GM23338 (cell line): ENCODE results near the gene THAP5. TPM values are rescaled to one million over a fixed set of nuclear protein-coding genes. Genes with fewer than 3 reads are reported as not detected.

Experiments used
- ATAC-seq: fragments of 200-7000 bp; cut with Tn5 transposase; 3 replicates; pipeline ENCODE4 v1.9.1; 2020
- DNase-seq: peaks from one replicate; pipeline ENCODE4 v3.0.0-alpha.2; 2015; ENCODE audit warnings: low spot score
- H2AFZ ChIP-seq: fragments of 200-600 bp; sonication (generic); 2 replicates; pipeline ENCODE4 v1.8.0; 2016; ENCODE audit warnings: antibody characterized with exemption, mild to moderate bottlenecking, moderate library complexity
- H3F3A ChIP-seq: fragments of 200-600 bp; sonication (generic); replicated peaks from 2 replicates; pipeline ENCODE4 v1.8.0; 2017; ENCODE audit warnings: antibody characterized with exemption, mixed run types, low read depth
- H3K27ac ChIP-seq: fragments of 200-600 bp; sonication (generic); 2 replicates; pipeline ENCODE4 v1.6.1; 2016; ENCODE audit warnings: low read depth
- H3K27me3 ChIP-seq: fragments of 200-600 bp; sonication (generic); 2 replicates; pipeline ENCODE4 v1.8.0; 2016; ENCODE audit warnings: mild to moderate bottlenecking, mixed run types, moderate library complexity; ENCODE audit not compliant: insufficient read depth
- H3K36me3 ChIP-seq: fragments of 200-600 bp; sonication (generic); 2 replicates; pipeline ENCODE4 v1.8.0; 2016; ENCODE audit warnings: mild to moderate bottlenecking; ENCODE audit not compliant: insufficient read depth
- H3K4me1 ChIP-seq: fragments of 200-600 bp; sonication (generic); 2 replicates; pipeline ENCODE4 v1.8.0; 2016; ENCODE audit warnings: mild to moderate bottlenecking, moderate library complexity; ENCODE audit not compliant: insufficient read depth
- H3K4me2 ChIP-seq: fragments of 200-600 bp; sonication (generic); 2 replicates; pipeline ENCODE4 v1.7.1; 2017; ENCODE audit warnings: mixed run types
- H3K4me3 ChIP-seq: fragments of 200-600 bp; sonication (generic); 2 replicates; pipeline ENCODE4 v1.6.1; 2016; ENCODE audit warnings: mixed run types
- H3K79me2 ChIP-seq: fragments of 200-600 bp; sonication (generic); replicated peaks from 2 replicates; pipeline ENCODE4 v1.8.0; 2017; ENCODE audit warnings: mild to moderate bottlenecking; ENCODE audit not compliant: insufficient read depth
- H3K9me2 ChIP-seq: fragments of 200-600 bp; sonication (generic); 2 replicates; pipeline ENCODE4 v1.8.0; 2017; ENCODE audit not compliant: insufficient read depth
- H4K20me1 ChIP-seq: fragments of 200-600 bp; sonication (generic); replicated peaks from 2 replicates; pipeline ENCODE4 v1.8.0; 2017; ENCODE audit warnings: mild to moderate bottlenecking; ENCODE audit not compliant: insufficient read depth
- H3K27ac Mint-ChIP-seq: 2 replicates; pipeline ENCODE4 v1.8.0; 2020; ENCODE audit warnings: inconsistent platforms, mild to moderate bottlenecking, moderate library complexity, mixed read lengths
- H3K27me3 Mint-ChIP-seq: 3 replicates; pipeline ENCODE4 v1.8.0; 2022; ENCODE audit warnings: low read depth, mild to moderate bottlenecking, moderate library complexity, mixed read lengths, inconsistent platforms; ENCODE audit not compliant: insufficient read depth, poor library complexity
- H3K36me3 Mint-ChIP-seq: 3 replicates; pipeline ENCODE4 v1.8.0; 2021; ENCODE audit warnings: low read depth, mild to moderate bottlenecking, inconsistent platforms, moderate library complexity, mixed read lengths
- H3K4me1 Mint-ChIP-seq: 3 replicates; pipeline ENCODE4 v1.8.0; 2020; ENCODE audit warnings: mild to moderate bottlenecking, inconsistent platforms, mixed read lengths
- H3K4me3 Mint-ChIP-seq: 3 replicates; pipeline ENCODE4 v1.8.0; 2021; ENCODE audit warnings: moderate library complexity, mild to moderate bottlenecking, inconsistent platforms, mixed read lengths
- H3K9me3 Mint-ChIP-seq: 3 replicates; pipeline ENCODE4 v1.8.0; 2020; ENCODE audit warnings: moderate library complexity, mild to moderate bottlenecking, inconsistent platforms, mixed read lengths
- CREB1 ChIP-seq: fragments of 250-450 bp; sonication (Bioruptor Pico); IDR thresholded peaks from 2 replicates; pipeline ENCODE4 v1.5.0; 2020; ENCODE audit warnings: low read depth, mild to moderate bottlenecking, moderate library complexity
- POLR2AphosphoS5 ChIP-seq: IDR thresholded peaks from 2 replicates; pipeline ENCODE4 v1.6.1; 2016; ENCODE audit warnings: antibody characterized with exemption, low read depth
- REST ChIP-seq: IDR thresholded peaks from one replicate; pipeline ENCODE4 v1.6.1; 2018; ENCODE audit warnings: antibody characterized with exemption; ENCODE audit not compliant: unreplicated experiment
- STAT1 ChIP-seq: IDR thresholded peaks from one replicate; pipeline ENCODE4 v1.6.1; 2016; ENCODE audit warnings: antibody characterized with exemption; ENCODE audit not compliant: unreplicated experiment
- ZNF331 ChIP-seq: fragments of 250-450 bp; sonication (Bioruptor Pico); IDR thresholded peaks from 2 replicates; pipeline ENCODE4 v1.5.0; 2020; ENCODE audit warnings: low read depth, mild to moderate bottlenecking, moderate library complexity
- ZNF462 ChIP-seq: fragments of 250-450 bp; sonication (Bioruptor Pico); IDR thresholded peaks from 2 replicates; pipeline ENCODE4 v1.5.0; 2020; ENCODE audit warnings: mild to moderate bottlenecking, moderate library complexity
- polyA plus RNA-seq: library from polyadenylated mRNA; unstranded; fragments of >200 nt; fragmentation: Nextera tagmentation; extraction: Ambion mirVana; gene quantifications from 2 replicates; pipeline ENCODE4 v1.2.1, GENCODE V29; 2016
- total RNA-seq: library from RNA; depleted of rRNA; stranded (reverse); fragments of >200 nt; shearing (Covaris generic); gene quantifications from 2 replicates; pipeline ENCODE4 v1.2.3, GENCODE V29; 2014

THAP5 gene
- total and polyA plus RNA-seq, 2 experiments from 2014 or later: 18.2 to 32.3 TPM

DNA sequence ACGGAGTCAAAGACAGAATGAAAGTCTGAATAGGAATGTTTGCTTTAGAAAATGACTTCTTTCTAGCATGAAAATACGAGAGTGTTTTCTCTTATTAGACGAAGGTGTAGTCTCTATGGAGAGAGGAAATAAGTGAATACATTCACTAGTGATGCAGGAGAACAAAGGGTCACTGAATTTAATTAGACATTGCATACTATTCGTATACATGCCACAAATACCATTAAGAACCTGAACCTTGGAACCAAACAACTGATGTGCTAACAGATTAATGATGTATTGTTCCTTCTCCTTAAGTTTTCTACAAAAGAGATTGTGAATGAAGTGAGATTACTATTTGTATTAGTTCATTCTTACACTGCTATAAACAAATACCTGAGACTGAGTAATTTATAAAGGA lies 10.3 kb downstream of the THAP5 start (continued):
- TF ChIP-seq ZNF462 (CRISPR knock-in tag) (no peak), ZNF331 (CRISPR knock-in tag) (no peak)

DNA sequence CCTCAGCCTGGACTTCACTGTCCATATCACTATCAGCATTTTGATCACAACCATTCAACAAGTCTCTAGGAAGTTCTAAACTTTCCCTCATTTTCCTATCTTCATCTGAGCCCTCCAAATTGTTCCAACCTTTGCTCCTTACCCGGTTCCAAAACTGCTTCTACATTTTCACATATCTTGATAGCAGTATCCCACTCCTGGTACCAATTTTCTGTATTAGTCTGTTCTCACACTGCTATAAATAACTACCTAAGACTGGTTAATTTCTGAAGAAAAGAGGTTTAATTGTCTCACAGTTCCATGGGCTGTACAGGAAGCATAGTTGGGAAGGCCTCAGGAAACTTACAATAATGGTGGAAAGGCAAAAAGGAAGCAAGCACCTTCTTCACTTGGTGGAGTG lies 11.9 kb downstream of the THAP5 start:
- H2AFZ ChIP-seq: no peak overlapping the region
- H3K36me3 ChIP-seq: peaks cover 6% of the 10 kb centered on the region; the same call in 1 of the 2 replicates
- no peaks in the 10 kb centered on the region for H3F3A ChIP-seq
- H4K20me1 ChIP-seq: no peaks in the 10 kb centered on the region
- Mint-ChIP-seq H3K27ac (no peak overlapping the region), H3K27me3 (peaks cover 4% of the 10 kb centered on the region), H3K4me1 (no peaks in the 10 kb centered on the region; the same call in 1 of the 3 replicates), H3K36me3 (peaks cover 31% of the 10 kb centered on the region), H3K9me3 (peaks cover 27% of the 10 kb centered on the region), H3K4me3 (no peak overlapping the region)
- ATAC-seq (no peak), DNase-seq (no peak)
- no peaks in the 10 kb centered on the region for H3K9me2 ChIP-seq
- H3K4me3 ChIP-seq: no peak overlapping the region
- H3K79me2 ChIP-seq: no peaks in the 10 kb centered on the region
- TF ChIP-seq STAT1 (no peak), POLR2AphosphoS5 (no peak), ZNF462 (CRISPR knock-in tag) (no peak), ZNF331 (CRISPR knock-in tag) (no peak), CREB1 (no peak), REST (no peak)
- H3K27me3 ChIP-seq: no peaks in the 10 kb centered on the region
- no peak overlapping the region for H3K4me2 ChIP-seq
- H3K4me1 ChIP-seq: no peaks in the 10 kb centered on the region
- no peak overlapping the region for H3K27ac ChIP-seq
